GM21526 (cell line): ENCODE data around the gene PRDX5.

Experiments
- ATAC-seq: cut with Tn5 transposase; IDR thresholded peaks from one replicate; pipeline ENCODE4 v1.9.1; 2021; ENCODE audit warnings: moderate library complexity; ENCODE audit not compliant: unreplicated experiment, low FRiP score

PRDX5 gene

DNA sequence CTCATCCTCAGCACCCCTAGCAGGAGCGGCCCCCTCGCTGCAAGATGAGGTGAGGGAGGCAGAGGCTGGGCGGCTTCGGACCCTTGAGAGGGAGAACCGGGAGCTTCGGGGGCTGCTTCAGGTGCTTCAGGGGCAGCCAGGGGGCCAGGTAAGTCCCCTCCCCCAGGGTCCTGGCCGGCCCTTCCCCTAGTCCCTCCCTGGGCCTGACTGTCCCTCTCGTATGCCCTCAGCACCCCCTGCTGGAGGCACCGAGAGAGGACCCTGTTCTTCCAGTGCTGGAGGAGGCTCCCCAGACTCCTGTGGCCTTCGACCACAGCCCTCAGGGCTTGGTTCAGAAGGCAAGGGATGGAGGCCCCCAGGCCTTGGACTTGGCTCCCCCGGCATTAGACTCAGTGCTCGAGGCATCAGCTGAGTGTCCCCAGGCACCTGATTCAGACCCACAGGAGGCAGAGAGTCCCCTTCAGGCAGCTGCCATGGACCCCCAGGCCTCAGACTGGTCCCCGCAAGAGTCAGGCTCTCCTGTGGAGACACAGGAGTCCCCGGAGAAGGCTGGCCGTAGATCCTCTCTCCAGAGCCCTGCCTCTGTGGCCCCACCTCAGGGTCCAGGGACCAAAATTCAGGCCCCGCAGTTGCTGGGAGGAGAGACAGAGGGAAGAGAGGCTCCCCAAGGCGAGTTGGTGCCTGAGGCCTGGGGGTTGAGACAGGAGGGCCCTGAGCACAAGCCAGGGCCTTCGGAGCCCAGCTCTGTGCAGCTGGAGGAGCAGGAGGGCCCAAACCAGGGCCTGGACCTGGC is 26.0 kb downstream of the PRDX5 start:
- no peak for ATAC-seq

DNA sequence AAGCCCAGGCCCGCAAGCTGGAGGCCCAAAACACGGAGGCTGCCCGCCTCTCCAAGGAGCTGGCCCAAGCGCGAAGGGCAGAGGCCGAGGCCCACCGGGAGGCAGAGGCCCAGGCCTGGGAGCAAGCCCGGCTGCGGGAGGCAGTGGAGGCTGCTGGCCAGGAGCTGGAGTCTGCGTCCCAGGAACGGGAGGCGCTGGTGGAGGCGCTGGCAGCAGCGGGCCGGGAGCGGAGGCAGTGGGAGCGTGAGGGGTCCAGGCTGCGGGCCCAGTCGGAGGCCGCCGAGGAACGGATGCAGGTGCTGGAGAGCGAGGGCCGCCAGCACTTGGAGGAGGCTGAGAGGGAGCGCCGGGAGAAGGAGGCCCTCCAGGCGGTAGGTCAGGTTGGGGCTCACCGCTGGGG is 26.9 kb downstream of the PRDX5 start:
- ATAC-seq, result no peak

DNA sequence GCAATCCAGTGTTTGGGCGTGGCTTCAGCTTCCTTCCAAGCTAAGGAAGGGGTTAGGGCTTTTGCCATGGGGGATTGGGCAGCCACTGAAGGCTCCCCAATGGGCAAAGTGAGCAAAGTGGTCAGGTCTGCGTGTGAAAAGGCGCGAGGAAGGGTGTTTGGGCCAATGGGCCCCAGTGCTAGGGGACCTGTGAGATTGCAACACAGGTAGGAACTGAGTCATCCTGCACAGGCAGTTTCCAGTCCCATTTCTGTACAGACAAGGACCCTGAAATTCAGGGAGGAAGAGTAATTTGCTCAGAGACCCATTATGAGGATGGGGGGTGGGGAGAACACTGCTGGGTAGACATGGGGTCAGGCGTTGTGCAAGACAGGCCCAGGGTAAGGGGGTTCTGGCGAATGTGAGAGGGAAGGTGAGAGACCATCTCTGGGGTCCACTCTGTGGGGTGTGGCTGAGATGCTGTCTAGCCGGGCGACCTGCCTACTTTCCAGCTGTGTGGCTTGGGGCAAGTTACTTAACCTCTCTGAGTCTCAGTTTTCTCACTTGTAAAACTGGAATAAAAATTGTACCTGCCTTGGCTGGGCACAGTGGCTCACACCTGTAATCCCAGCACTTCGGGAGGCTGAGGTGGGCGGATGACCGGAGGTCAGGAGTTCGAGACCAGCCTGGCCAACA is 29.4 kb downstream of the PRDX5 start:
- ATAC-seq, result no peak

DNA sequence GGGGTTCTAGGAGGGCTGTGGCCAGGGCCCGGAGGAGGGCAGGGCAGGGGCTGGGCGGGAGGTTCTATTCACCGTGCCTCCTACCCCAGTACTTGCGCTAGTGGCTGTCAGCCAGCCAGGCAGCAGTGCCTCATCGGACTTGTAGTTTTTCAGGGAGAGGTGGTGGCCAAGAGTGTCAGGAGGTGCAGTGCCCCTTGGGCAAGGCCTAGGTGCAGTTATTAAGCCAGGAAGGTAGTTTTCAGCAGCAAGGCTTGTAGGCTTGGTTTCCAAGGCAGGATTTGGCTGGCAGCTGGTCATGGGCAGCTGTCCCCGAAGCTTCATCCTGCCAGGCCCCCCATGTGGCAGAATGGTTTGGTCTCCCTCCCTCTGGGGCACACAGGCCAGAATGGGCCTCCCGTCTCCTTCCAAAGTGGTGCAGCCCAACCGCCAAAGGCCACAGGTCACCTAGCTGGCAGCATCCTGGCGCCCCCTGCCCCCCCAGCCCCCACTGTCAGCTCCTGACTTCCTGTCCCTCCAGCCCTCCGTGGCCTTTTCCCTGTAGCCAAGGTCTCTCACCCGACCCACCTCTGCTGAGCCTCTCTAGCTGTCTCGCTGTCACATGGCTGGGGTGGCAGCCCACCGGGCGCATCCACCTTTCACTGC is 30.6 kb downstream of the PRDX5 start:
- no peak for ATAC-seq

DNA sequence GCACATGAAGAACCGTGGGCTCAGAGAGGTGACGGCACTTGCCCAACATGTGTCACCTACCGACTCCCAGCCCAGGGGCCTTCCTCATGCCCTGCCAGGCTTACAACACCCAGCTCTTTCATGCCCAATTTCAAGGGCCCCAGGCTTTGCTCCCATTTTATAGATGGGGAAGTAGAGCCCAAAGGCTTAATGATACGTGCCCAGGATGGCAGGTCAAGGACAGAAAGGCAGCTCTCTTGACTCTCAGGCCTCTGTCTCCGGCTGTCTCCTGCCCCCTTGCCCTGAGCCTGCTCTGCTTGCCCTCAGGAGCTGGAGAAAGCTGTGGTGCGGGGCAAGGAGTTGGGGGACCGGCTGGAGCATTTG is 31.1 kb downstream of the PRDX5 start:
- ATAC-seq, result no peak

DNA sequence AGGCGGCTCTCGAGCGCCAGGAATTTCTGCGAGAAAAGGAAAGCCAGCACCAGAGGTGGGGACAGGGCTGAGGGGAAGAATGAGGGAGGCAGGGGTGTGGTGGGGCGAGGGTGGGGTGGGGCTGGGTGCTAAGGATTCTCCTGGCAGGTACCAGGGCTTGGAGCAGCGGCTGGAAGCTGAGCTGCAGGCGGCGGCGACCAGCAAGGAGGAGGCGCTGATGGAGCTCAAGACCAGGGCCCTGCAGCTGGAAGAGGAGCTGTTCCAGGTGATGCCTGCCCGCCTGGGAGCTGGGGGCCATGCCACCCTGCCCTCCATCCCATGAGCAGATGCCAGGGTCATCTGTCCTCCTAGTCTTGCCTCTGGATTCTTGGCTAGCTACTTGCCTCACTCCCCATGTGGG is 31.5 kb downstream of the PRDX5 start:
- ATAC-seq, result no peak

DNA sequence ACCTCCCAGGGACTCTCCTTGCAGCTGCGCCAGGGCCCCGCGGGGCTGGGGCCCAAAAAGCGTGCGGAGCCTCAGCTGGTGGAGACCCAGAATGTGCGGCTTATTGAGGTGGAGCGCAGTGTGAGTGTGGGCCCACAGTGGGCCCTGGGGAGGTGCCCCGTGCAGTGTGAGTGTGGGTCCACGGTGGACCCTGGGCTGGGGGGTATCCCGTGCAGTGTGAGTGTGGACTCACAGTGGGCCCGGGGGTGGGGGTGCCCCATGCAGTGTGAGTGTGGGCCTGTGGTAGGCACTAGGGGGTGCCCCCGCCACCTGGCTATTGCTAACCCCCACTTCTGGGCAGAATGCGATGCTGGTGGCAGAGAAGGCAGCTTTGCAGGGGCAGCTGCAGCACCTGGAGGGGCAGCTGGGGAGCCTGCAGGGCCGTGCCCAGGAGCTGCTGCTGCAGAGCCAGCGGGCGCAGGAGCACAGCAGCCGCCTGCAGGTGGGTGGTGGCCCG is 33.3 kb downstream of the PRDX5 start:
- ATAC-seq, result no peak

DNA sequence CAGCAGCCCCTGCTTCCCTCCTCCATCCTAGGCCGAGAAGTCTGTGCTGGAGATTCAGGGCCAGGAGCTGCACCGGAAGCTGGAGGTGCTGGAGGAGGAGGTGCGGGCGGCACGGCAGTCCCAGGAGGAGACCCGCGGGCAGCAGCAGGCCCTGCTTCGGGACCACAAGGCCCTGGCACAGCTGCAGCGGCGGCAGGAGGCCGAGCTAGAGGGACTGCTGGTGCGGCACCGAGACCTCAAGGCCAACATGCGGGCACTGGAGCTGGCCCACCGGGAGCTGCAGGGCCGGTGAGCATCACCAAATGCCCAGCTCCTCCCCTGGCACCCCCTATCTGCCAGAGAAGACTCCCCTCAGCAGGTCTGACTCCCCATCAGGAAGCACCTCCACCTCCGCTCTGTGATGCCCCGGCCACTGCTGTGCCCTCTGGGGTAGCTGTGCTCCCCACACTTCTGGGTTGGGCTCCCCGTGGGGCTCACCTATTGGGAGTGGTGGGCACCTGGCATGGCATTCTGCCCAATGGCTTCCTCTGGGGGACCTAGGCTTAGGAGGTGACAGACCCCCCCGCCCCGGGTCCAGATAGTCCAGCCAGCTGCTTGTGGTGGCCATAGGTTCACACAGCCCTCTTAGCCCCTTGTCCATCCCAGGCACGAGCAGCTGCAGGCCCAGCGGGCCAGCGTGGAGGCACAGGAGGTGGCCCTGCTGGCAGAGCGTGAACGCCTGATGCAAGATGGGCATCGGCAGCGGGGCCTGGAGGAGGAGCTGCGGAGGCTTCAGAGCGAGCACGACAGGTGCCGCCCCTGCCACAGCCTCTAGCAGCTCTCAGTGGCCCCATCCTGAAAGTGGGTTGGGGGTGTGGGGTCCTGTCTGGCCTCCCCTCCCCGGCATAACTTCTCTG is 34.4 kb downstream of the PRDX5 start:
- ATAC-seq, result no peak

DNA sequence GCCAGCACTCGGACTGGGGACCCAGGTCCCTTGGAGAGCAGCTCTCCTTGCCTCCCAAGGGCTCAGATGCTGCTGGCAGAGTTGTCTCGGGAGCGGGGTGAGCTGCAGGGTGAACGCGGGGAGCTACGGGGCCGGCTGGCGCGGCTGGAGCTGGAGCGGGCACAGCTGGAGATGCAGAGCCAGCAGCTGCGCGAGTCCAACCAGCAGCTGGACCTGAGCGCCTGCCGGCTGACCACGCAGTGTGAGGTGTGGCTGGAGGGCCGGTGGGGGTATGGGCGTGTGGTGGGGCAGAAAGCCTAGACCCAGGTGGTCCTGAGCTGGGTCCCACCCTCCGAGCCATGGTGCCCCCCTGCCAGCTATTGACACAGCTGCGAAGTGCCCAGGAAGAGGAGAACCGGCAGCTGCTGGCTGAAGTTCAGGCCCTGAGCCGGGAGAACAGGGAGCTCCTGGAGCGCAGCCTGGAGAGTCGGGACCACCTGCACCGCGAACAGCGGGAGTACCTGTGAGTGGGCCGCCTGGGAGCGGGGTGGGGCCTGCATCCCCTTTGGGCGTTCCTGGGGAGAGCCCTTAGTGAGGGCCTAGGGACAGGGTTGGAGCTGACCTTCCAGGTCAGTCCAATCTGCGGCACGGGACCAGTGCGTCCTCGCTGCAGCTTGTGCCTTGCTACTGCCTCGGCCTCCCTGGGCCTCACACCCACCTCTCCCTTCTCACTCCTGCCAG is 35.2 kb downstream of the PRDX5 start:
- no peak for ATAC-seq

DNA sequence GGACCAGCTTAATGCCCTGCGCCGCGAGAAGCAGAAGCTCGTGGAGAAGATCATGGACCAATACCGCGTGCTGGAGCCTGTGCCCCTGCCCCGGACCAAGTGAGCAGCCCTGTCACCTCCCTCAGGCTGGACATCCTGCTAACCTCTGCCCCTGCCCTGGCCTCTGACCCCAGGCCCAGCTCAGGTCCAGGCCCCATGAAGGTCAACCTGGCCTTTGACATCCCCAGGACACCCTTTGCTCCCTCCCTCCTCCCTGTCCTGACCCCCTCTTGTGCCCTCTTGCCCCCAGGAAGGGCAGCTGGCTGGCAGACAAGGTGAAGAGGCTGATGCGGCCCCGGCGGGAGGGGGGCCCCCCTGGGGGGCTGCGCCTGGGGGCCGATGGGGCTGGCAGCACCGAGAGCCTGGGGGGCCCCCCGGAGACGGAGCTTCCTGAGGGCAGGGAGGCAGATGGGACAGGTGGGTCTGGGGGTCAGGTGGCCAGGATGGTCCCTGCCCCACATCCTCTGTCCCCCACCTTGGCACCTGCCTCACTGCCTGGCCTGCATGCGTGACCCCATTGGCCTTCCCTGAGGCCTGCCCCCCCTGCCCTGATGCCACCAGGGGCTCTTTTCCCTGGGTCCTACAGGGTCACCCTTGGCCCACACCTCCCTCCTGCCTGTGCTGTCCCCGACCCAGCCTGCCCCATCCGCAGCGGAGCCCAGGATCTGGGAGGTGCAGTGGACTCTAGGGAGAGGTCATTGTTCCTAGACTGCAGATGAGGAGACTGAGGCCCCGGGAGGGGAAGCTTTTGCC is 36.0 kb downstream of the PRDX5 start:
- ATAC-seq, result no peak

DNA sequence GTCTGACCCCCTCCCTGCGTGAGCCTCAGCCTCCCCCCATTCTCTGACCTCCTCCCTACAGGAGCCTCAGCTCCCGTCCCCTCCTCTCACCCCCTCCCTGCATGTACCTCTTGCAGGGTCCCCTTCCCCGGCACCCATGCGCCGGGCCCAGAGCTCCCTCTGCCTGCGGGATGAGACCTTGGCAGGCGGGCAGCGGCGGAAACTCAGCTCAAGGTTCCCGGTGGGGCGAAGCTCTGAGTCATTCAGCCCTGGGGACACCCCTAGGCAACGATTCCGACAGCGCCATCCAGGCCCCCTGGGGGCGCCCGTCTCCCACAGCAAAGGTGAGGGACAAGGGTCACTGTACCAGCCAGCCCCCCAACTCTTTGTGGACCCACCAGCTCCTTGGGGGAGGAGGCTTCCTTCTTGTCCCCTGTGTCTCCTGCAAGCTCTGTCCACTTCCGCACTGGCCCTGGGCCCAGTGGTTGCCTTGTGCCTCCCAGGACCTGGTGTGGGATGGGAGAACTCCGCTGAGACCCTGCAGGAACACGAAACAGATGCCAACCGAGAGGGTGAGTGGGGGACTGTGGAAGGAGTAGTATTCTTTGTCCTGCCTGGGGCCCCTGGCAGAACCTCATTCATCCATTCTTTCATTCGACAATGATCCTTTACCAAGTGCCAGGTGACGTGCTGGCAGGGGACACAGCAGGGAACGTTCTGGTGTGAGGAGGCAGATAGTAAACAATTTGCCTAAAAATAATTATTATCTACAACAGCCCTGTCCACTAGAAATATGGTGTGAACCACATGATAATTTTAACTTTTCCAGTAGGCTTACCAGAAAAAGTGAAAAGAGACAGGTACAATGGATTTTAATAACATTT is 37.4 kb downstream of the PRDX5 start:
- ATAC-seq, result no peak

DNA sequence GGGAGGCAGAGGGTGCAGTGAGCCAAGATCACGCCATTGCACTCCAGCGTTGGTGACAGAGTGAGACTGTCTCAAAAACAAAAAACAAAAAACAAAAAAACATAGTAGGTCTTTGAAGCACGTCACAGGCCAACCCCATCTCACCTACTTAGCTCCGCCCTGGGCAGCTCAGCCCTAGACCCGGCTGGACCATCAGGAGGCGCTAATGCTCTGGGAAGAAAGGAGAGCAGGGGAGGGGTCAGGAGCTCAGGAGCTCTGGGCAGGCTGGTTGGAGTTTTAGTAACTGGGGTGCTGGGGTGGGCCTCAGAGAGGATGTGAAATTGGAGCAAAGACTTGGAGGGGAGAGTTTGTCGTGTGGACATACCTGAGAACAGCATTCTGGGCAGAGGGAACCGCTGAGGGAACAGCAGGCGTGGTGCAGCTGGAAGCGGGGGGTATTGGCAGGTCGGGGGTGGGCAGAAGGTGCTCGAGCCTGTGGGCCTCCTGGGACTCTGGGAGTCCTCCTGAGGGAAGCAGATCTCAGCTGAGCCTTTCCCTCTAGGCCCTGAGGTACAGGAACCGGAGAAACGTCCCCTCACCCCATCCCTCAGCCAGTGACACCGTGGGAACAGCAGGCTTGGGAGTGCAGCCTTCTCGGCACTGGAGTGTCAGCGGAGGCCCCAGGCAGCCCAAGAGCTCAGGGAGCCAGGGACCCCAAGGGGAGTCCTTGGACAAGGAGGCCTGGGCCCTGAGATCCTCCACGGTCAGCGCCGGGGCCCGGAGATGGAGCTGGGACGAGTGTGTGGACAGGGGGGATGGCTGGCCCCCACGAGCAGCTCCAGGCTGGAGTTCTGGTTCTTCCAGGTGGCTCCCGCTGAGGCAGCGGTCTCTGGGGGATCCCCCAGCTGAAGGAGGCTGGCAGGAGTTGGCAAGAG is 38.8 kb downstream of the PRDX5 start:
- ATAC-seq, result no peak

DNA sequence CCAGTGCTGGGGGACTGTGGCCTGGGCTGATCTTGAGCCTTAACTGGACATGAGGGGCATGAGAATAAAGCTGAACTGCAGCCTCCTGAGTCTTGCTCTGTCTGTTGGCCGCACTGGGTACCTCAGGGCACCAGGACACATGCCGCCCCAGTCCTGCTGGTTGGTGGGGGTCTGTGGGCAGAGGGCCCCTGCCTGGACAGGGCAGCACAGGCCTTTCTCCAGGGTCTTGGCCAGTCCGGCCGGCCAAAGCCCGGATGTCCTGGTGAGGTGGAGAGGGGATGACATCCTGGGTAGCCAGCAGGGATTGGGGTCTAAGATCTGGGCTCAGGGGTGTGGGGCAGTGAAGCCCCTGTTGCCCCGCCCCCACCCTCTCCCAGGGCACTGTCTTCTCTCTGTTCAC is 39.5 kb downstream of the PRDX5 start:
- no peak for ATAC-seq

DNA sequence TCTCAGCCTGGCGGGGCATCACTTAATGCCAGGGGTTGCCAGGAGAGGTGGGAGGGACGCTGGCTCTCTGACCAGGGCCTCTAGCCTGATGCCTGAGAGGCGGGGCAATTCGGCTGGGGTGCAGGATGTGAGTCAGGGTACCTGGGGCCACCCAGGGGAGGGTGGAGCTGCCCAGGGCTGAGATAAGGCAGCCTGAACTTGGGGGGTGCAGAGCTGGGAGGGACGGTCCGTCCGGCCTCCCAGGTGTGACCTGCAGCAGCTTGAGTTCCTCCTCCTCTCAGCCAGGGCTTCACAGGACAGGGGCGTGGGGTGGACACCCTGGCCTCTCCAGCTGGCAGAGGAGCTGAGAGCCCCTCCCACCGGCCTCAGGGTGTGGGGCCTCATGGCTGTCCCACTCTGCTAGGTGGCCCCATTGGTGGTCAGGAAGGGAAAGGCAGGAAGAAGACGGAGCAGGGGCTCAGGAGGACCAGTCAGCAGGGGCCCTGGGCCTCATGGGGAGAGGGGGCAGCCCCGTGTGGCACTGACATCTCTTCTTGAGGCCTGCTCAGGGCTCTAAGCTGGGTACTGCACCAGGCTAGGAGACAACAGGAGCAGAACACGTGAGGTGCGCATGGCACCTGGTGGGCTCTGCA is 40.1 kb downstream of the PRDX5 start:
- ATAC-seq, result no peak

DNA sequence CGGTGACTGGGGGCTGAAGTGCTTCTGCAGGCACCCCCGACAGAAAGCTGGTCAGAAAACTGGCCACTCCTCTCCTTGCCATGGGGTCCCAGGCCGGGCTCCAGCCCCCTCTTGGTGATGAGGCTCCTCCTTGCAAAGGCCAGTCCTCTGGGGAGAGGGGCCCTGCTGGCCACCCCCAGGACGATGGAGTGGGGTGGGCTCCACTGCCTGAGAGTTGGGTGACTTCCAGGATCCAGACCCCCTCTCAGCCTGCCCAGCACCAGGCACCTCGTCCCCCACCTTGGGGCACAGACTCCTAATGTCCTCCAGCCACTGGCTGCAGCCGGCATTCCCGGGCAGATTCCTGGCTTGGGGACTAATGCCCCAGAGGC is 40.6 kb downstream of the PRDX5 start:
- no peak for ATAC-seq

DNA sequence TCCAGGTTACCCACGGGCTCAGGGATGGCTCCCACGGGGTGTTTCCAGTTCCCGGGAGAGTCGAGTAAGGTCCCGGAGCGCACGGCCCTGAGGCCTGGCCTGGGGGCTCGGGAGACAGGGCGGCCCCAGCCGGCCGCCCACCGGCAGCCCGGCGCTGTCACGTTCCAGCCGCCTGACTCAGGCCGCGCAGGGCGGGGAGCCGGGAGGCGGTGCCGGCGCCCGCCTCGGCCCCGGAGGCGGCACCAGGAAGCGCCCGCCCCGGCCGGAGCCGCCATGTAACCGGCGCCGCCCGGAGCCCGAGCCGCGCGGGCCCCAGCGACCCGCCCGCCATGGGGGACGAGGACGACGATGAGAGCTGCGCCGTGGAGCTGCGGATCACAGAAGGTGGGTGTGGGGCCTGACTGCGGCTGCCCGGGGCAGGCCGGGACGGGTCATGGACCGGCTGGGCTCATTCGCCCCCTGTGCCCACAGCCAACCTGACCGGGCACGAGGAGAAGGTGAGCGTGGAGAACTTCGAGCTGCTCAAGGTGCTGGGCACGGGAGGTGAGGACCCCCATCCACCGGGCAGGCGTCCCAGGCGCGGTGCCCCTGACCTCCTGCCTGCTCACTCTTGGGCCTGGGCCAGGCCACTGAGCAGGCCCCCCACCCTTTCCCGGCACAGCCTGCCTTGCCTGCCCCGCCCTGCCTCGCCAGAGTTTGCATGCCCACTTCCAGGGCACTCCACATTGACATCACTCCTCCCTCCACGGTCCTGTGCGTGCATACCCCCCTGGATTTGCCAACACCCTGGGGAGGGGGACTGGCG is 41.2 kb downstream of the PRDX5 start, which contains the start of gene RPS6KA4:
RPS6KA4 (plus strand) TSS at position 256 of the 805 bp plus-strand sequence; CDS start at position 330, 74 bp downstream.
- ATAC-seq, result no peak
